K562 (cell line): Measurements from ENCODE around the gene LAMTOR1. TPM values are rescaled to one million over a fixed set of nuclear protein-coding genes. Genes with fewer than 3 reads are reported as not detected.

Experiments used
- ARHGAP35 ChIP-seq: fragments of 450-650 bp; IDR thresholded peaks from 2 replicates; pipeline ENCODE4 v1.6.1; 2018; ENCODE audit not compliant: partially characterized antibody
- ARID3B ChIP-seq: fragments of 250-450 bp; sonication (Bioruptor Pico); IDR thresholded peaks from 2 replicates; pipeline ENCODE4 v1.4.0; 2020; ENCODE audit warnings: borderline replicate concordance
- BCOR ChIP-seq: fragments of 450-650 bp; IDR thresholded peaks from 2 replicates; pipeline ENCODE4 v1.6.1; 2016
- DIDO1 ChIP-seq: fragments of 450-650 bp; IDR thresholded peaks from 2 replicates; pipeline ENCODE4 v1.6.1; 2016; ENCODE audit warnings: low read depth, missing biosample characterization, missing genetic modification characterization
- EZH2 ChIP-seq: IDR thresholded peaks from 2 replicates; pipeline ENCODE4 v1.6.1; 2012; ENCODE audit warnings: low read depth, mild to moderate bottlenecking, inconsistent platforms, low read length, borderline replicate concordance
- HIVEP1 ChIP-seq: fragments of 250-450 bp; sonication (Bioruptor Pico); IDR thresholded peaks from 2 replicates; pipeline ENCODE4 v1.4.0; 2020; ENCODE audit warnings: mild to moderate bottlenecking
- IRF9 ChIP-seq: fragments of 450-650 bp; IDR thresholded peaks from 2 replicates; pipeline ENCODE4 v1.6.1; 2016; ENCODE audit warnings: missing biosample characterization, missing genetic modification characterization
- JUNB ChIP-seq: fragments of 450-650 bp; formaldehyde crosslinking; conservative IDR thresholded peaks from 2 replicates; pipeline ENCODE4 v1.4.0; 2020; ENCODE audit warnings: mild to moderate bottlenecking
- MYBL2 ChIP-seq, 2 experiments: fragments of 450-650 bp in 1 of 2; sonication (generic) in 1 of 2; formaldehyde crosslinking in 1 of 2; IDR thresholded peaks; 2 replicates each; pipeline versions ENCODE4 v1.6.1 to v1.8.1; 2017 to 2022; ENCODE audit warnings: borderline replicate concordance in 1 of 2, inconsistent platforms in 1 of 2, low read depth in 1 of 2, mild to moderate bottlenecking in 1 of 2, missing genetic modification reagents in 1 of 2, moderate library complexity in 1 of 2
- PML ChIP-seq: IDR thresholded peaks from 2 replicates; pipeline ENCODE4 v1.6.1; 2012; ENCODE audit warnings: low read length, inconsistent platforms
- POU5F1 ChIP-seq: fragments of 150-350 bp; IDR thresholded peaks from 2 replicates; pipeline ENCODE4 v1.6.1; 2014; ENCODE audit warnings: borderline replicate concordance, low read length, low read depth, mild to moderate bottlenecking; ENCODE audit not compliant: partially characterized antibody
- SETDB1 ChIP-seq: IDR thresholded peaks from one replicate; pipeline ENCODE4 v1.6.1; 2012; ENCODE audit warnings: low read length, control low read depth, inconsistent platforms
- TAF7 ChIP-seq: fragments of 450-650 bp; IDR thresholded peaks from 2 replicates; pipeline ENCODE4 v1.6.1; 2016; ENCODE audit warnings: missing genetic modification characterization, missing compliant biosample characterization
- WHSC1 ChIP-seq: IDR thresholded peaks from one replicate; pipeline ENCODE4 v1.6.1; 2012; ENCODE audit warnings: low read length, control low read depth, inconsistent platforms
- ZFP30 ChIP-seq: fragments of 250-450 bp; sonication (Bioruptor Pico); IDR thresholded peaks from 2 replicates; pipeline ENCODE4 v1.8.0; 2022; ENCODE audit warnings: moderate library complexity, mild to moderate bottlenecking, inconsistent platforms, borderline replicate concordance
- ZNF253 ChIP-seq: fragments of 250-450 bp; sonication (Bioruptor Pico); conservative IDR thresholded peaks from 2 replicates; pipeline ENCODE4 v1.6.1; 2021; ENCODE audit warnings: mild to moderate bottlenecking
- polyA plus RNA-seq, 8 experiments: library from polyadenylated mRNA; depleted of rRNA in 4 of 8; stranded (reverse) in 5 of 8; unstranded in 3 of 8; fragments of >200 nt; fragmentation: Nextera tagmentation in 2 of 8; fragmentation: Illumina TruSeq in 1 of 8; extraction: Ambion mirVana in 2 of 8; extraction: Trizol in 1 of 8; gene quantifications; 2 replicates each; pipeline versions ENCODE4 v1.2.1 to v1.2.3, GENCODE V29; 2011 to 2014; ENCODE audit warnings: inconsistent platforms in 1 of 8, missing spikeins in 1 of 8
- total RNA-seq, 7 experiments: library from RNA; depleted of rRNA in 6 of 7; stranded (reverse); fragments of >200 nt in 6 of 7; fragmentation: Illumina TruSeq in 2 of 7; extraction: Trizol in 2 of 7; gene quantifications; 2 replicates each; pipeline versions ENCODE4 v1.2.1 to v1.2.3, GENCODE V29; 2011 to 2021; ENCODE audit warnings: low replicate concordance in 1 of 7
- TF ChIP-seq, protein P1 (sequence below): fragments of 250-450 bp; sonication (Bioruptor Pico); IDR thresholded peaks from 2 replicates; pipeline ENCODE4 v1.4.0; 2020; ENCODE audit warnings: mild to moderate bottlenecking, moderate library complexity
- TF ChIP-seq, protein P2 (sequence below): fragments of 450-650 bp; formaldehyde crosslinking; IDR thresholded peaks from 2 replicates; pipeline ENCODE4 v1.4.0; 2022; ENCODE audit warnings: missing genetic modification characterization

The LAMTOR1 gene
- total and polyA plus RNA-seq, 9 of the 15 experiments (the other 6 are each of a cell fraction or from before 2014, with no cell fraction given): 62.6 to 104 (median 85.3) TPM

- TF ChIP-seq, protein P1, sequence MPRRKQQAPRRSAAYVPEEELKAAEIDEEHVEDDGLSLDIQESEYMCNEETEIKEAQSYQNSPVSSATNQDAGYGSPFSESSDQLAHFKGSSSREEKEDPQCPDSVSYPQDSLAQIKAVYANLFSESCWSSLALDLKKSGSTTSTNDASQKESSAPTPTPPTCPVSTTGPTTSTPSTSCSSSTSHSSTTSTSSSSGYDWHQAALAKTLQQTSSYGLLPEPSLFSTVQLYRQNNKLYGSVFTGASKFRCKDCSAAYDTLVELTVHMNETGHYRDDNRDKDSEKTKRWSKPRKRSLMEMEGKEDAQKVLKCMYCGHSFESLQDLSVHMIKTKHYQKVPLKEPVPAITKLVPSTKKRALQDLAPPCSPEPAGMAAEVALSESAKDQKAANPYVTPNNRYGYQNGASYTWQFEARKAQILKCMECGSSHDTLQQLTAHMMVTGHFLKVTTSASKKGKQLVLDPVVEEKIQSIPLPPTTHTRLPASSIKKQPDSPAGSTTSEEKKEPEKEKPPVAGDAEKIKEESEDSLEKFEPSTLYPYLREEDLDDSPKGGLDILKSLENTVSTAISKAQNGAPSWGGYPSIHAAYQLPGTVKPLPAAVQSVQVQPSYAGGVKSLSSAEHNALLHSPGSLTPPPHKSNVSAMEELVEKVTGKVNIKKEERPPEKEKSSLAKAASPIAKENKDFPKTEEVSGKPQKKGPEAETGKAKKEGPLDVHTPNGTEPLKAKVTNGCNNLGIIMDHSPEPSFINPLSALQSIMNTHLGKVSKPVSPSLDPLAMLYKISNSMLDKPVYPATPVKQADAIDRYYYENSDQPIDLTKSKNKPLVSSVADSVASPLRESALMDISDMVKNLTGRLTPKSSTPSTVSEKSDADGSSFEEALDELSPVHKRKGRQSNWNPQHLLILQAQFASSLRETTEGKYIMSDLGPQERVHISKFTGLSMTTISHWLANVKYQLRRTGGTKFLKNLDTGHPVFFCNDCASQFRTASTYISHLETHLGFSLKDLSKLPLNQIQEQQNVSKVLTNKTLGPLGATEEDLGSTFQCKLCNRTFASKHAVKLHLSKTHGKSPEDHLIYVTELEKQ (CRISPR knock-in tag): no peak
- TF ChIP-seq PML (peak; percentile 41), MYBL2 (IDR thresholded peaks at IDR 0.05; ENCODE audit: low read depth) (no peak), MYBL2 (CRISPR knock-in tag; IDR thresholded peaks at IDR 0.05; ENCODE audit: borderline replicate concordance) (no peak), TAF7 (tag) (peak; percentile 64), SETDB1 (no peak), WHSC1 (no peak), ZFP30 (CRISPR knock-in tag) (no peak), JUNB (CRISPR knock-in tag) (no peak), EZH2 (no peak), DIDO1 (no peak), HIVEP1 (CRISPR knock-in tag) (no peak), POU5F1 (no peak), BCOR (no peak), ZNF253 (no peak), IRF9 (tag) (no peak), ARID3B (CRISPR knock-in tag) (no peak), ARHGAP35 (no peak)
- TF ChIP-seq, protein P2, sequence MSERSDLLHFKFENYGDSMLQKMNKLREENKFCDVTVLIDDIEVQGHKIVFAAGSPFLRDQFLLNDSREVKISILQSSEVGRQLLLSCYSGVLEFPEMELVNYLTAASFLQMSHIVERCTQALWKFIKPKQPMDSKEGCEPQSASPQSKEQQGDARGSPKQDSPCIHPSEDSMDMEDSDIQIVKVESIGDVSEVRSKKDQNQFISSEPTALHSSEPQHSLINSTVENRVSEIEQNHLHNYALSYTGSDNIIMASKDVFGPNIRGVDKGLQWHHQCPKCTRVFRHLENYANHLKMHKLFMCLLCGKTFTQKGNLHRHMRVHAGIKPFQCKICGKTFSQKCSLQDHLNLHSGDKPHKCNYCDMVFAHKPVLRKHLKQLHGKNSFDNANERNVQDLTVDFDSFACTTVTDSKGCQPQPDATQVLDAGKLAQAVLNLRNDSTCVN (CRISPR knock-in tag): no peak
Observed at GRCh38 chr11:72102946-72103753, at the start of gene LAMTOR1 (continued).
